Loucy (cell line): ENCODE measurements around the gene MIER3.
"Not testable (repeated sequence)": the region's sequence is repeated elsewhere in the genome, so short reads cannot be mapped to it uniquely, and the experiment has no call there.

ENCODE experiments used
- H2AFZ ChIP-seq: fragments of 200-600 bp; sonication (generic); 2 replicates; pipeline ENCODE4 v1.6.0; 2016; ENCODE audit warnings: antibody characterized with exemption, mild to moderate bottlenecking, low read length, moderate library complexity
- H3F3A ChIP-seq: fragments of 200-600 bp; 2 replicates; pipeline ENCODE4 v1.6.0; 2016; ENCODE audit warnings: antibody characterized with exemption, low read depth, mild to moderate bottlenecking
- H3K27me3 ChIP-seq: fragments of 200-600 bp; sonication (generic); 2 replicates; pipeline ENCODE4 v1.6.1; 2014; ENCODE audit warnings: low read length, mild to moderate bottlenecking; ENCODE audit not compliant: insufficient read depth, poor library complexity, severe bottlenecking
- H3K36me3 ChIP-seq: fragments of 200-600 bp; sonication (generic); 2 replicates; pipeline ENCODE4 v1.6.1; 2016; ENCODE audit warnings: low read length; ENCODE audit not compliant: insufficient read depth
- H3K4me1 ChIP-seq: fragments of 200-600 bp; sonication (generic); 2 replicates; pipeline ENCODE4 v1.5.1; 2014; ENCODE audit warnings: low read length, mild to moderate bottlenecking; ENCODE audit not compliant: insufficient read depth, poor library complexity, severe bottlenecking
- H3K4me2 ChIP-seq: fragments of 200-600 bp; sonication (generic); 2 replicates; pipeline ENCODE4 v1.6.0; 2014; ENCODE audit warnings: antibody characterized with exemption, low read length, low read depth, mild to moderate bottlenecking; ENCODE audit not compliant: poor library complexity, severe bottlenecking
- H3K4me3 ChIP-seq: fragments of 200-600 bp; sonication (generic); 2 replicates; pipeline ENCODE4 v1.5.1; 2014; ENCODE audit warnings: low read length, mild to moderate bottlenecking, mixed read lengths; ENCODE audit not compliant: poor library complexity, severe bottlenecking
- H3K79me2 ChIP-seq: fragments of 200-600 bp; sonication (generic); 2 replicates; pipeline ENCODE4 v1.6.1; 2014; ENCODE audit warnings: low read length; ENCODE audit not compliant: insufficient read depth
- H3K9ac ChIP-seq: fragments of 200-600 bp; sonication (generic); 2 replicates; pipeline ENCODE4 v1.6.0; 2014; ENCODE audit warnings: mild to moderate bottlenecking, low read depth, low read length, moderate library complexity; ENCODE audit not compliant: poor library complexity, severe bottlenecking
- H3K9me2 ChIP-seq: fragments of 200-600 bp; sonication (generic); replicated peaks from 2 replicates; pipeline ENCODE4 v1.6.1; 2016; ENCODE audit warnings: low read depth, low read length, mixed read lengths
- H3K9me3 ChIP-seq: fragments of 200-600 bp; sonication (generic); 2 replicates; pipeline ENCODE4 v1.6.1; 2014; ENCODE audit warnings: mild to moderate bottlenecking, antibody characterized with exemption, low read length, low read depth; ENCODE audit not compliant: insufficient read depth
- H4K20me1 ChIP-seq: fragments of 200-600 bp; sonication (generic); 2 replicates; pipeline ENCODE4 v1.6.0; 2014; ENCODE audit warnings: antibody characterized with exemption, low read length, mild to moderate bottlenecking; ENCODE audit not compliant: insufficient read depth, poor library complexity, severe bottlenecking
- EZH2phosphoT487 ChIP-seq: fragments of 200-600 bp; IDR thresholded peaks from 2 replicates; pipeline ENCODE4 v1.6.1; 2018; ENCODE audit warnings: antibody characterized with exemption, mild to moderate bottlenecking, moderate library complexity, borderline replicate concordance
- TF ChIP-seq, protein P1 (sequence below): fragments of 200-600 bp; sonication (generic); conservative IDR thresholded peaks from 2 replicates; pipeline ENCODE4 v1.5.1; 2014; ENCODE audit warnings: mild to moderate bottlenecking, antibody characterized with exemption, low read length

MIER3 gene

DNA sequence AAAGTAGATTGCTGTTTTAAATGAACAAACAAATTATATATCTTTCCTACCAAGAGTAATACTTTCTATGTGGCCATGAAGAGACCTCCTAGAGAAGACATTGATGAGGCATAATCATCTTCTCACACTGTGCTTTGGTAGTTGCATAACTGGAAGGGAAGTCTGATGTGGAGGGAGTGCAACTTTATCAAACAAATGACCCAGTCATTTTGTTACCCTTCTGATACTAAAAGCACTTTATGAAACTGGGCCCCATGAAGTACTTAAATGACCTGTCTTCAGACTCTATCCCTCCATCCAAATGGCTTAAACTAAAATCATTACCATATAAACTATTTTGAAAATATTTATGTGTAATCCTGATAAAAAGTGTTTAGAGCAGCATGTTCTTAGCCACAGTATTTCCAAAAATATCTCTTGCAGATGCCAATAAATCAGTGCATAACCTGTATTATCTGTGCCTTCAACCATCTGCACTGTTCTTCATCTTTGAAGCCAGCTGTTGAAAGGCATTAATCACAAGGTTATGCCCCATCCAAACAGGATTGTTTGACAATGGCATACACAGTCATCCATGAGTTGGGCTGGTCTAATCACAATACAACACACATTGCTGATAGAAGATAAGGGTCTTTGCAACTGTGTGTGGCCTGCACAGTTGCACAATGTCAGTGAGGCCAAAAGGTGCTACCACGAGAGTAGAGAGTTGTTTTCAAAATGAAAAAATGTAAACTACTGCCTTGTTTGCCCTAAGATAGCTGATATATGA, 31.9 kb upstream of the MIER3 start:
- no peaks in the 10 kb centered on the region for H3K27me3 ChIP-seq
- H3K9me2 ChIP-seq: no peaks in the 10 kb centered on the region
- no peak overlapping the region for H3K4me3 ChIP-seq
- H3F3A ChIP-seq: no peaks in the 10 kb centered on the region
- TF ChIP-seq, protein P1, sequence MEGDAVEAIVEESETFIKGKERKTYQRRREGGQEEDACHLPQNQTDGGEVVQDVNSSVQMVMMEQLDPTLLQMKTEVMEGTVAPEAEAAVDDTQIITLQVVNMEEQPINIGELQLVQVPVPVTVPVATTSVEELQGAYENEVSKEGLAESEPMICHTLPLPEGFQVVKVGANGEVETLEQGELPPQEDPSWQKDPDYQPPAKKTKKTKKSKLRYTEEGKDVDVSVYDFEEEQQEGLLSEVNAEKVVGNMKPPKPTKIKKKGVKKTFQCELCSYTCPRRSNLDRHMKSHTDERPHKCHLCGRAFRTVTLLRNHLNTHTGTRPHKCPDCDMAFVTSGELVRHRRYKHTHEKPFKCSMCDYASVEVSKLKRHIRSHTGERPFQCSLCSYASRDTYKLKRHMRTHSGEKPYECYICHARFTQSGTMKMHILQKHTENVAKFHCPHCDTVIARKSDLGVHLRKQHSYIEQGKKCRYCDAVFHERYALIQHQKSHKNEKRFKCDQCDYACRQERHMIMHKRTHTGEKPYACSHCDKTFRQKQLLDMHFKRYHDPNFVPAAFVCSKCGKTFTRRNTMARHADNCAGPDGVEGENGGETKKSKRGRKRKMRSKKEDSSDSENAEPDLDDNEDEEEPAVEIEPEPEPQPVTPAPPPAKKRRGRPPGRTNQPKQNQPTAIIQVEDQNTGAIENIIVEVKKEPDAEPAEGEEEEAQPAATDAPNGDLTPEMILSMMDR: no peak
- TF ChIP-seq EZH2phosphoT487: no peak
- H3K9me3 ChIP-seq: no peaks in the 10 kb centered on the region
- no peak overlapping the region for H2AFZ ChIP-seq
- H3K79me2 ChIP-seq: no peaks in the 10 kb centered on the region
- H3K4me1 ChIP-seq: peaks cover 8% of the 10 kb centered on the region
- no peak overlapping the region for H3K9ac ChIP-seq
- H4K20me1 ChIP-seq: no peaks in the 10 kb centered on the region
- H3K4me2 ChIP-seq: no peak overlapping the region
- no peaks in the 10 kb centered on the region for H3K36me3 ChIP-seq

GRCh38 chr5:56981548-56982315, 29.8 kb upstream of the MIER3 start:
- Histone ChIP-seq H3K4me1 (peaks cover 8% of the 10 kb centered on the region), H3K9me2 (no peaks in the 10 kb centered on the region), H3K4me2 (no peak overlapping the region), H4K20me1 (no peaks in the 10 kb centered on the region), H3K36me3 (no peaks in the 10 kb centered on the region), H3K9me3 (no peaks in the 10 kb centered on the region), H3K27me3 (no peaks in the 10 kb centered on the region), H2AFZ (no peak overlapping the region), H3K4me3 (no peak overlapping the region), H3K9ac (no peak overlapping the region), H3F3A (no peaks in the 10 kb centered on the region), H3K79me2 (no peaks in the 10 kb centered on the region)
- TF ChIP-seq, protein P1: no peak
- TF ChIP-seq EZH2phosphoT487: no peak

GRCh38 chr5:56979968-56980367, 28.0 kb upstream of the MIER3 start:
- H3K36me3 ChIP-seq: no peaks in the 10 kb centered on the region
- H3K27me3 ChIP-seq: no peaks in the 10 kb centered on the region
- H3K79me2 ChIP-seq: no peaks in the 10 kb centered on the region
- no peaks in the 10 kb centered on the region for H3K9me3 ChIP-seq
- no peak overlapping the region for H3K4me3 ChIP-seq
- H3K4me1 ChIP-seq: peaks cover 8% of the 10 kb centered on the region
- TF ChIP-seq, protein P1: no peak
- TF ChIP-seq EZH2phosphoT487: no peak
- H4K20me1 ChIP-seq: no peaks in the 10 kb centered on the region
- no peak overlapping the region for H3K9ac ChIP-seq
- H3K9me2 ChIP-seq: no peaks in the 10 kb centered on the region
- H3F3A ChIP-seq: no peaks in the 10 kb centered on the region
- H3K4me2 ChIP-seq: no peak overlapping the region
- H2AFZ ChIP-seq: no peak overlapping the region

DNA sequence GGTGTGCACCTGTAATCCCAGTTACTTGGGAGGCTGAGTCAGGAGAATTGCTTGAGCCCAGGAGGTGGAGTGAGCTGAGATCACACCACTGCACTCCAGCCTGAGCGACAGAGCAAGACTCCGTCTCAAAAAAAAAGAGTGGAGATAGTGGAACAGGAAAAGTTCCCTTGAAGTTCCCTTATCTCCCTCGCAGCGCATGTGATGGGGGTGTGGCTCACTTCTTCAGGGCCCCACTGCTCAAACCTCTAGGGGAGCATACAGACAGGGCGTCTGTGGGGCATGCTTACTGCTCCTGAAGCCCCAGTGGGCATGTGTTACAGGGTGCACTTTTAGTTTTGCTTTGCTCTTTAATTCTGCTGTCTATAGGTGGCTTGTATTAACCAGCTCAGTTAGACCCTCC, 27.6 kb upstream of the MIER3 start:
- H3K4me1 ChIP-seq, H3F3A ChIP-seq, H4K20me1 ChIP-seq, H3K4me3 ChIP-seq, H3K36me3 ChIP-seq, H3K9me2 ChIP-seq, H2AFZ ChIP-seq, H3K9ac ChIP-seq, H3K9me3 ChIP-seq, H3K79me2 ChIP-seq, H3K4me2 ChIP-seq, H3K27me3 ChIP-seq: not testable (repeated sequence)
